Measurements from ENCODE around the gene DNAH10. TPM values are rescaled to one million over a fixed set of nuclear protein-coding genes. Genes with fewer than 3 reads are reported as not detected.
"Not testable (repeated sequence)": the region's sequence is repeated elsewhere in the genome, so short reads cannot be mapped to it uniquely, and the experiment has no call there.

Gene DNAH10
- total RNA-seq, 1 experiment from 2014 or later, result not detected

DNA sequence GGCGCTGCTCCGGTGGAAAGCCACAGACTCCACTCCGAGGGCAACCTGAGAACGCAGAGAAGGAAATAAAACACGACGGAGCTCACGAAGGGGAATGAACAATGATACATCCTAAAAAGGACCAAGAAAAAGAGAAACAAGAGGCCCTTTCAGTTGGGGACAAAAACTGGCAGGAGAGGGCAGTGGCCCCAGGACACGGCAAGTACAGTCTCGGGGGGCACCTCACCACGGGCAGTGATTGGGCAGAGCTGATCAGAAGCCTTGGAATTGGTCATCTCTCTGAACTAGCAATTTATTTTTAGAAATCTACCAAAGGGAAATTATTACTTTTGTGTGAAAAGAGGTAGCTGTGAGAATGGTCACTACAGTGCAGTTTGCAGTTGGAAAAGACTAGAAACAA is 182.6 kb downstream of the DNAH10 start:
- POLR2A ChIA-PET (ENCODE audit: unreplicated experiment), result no interaction called here
- H3K79me2 ChIP-seq (ENCODE audit: low read depth), result no peaks in the 10 kb centered on the region
- H4K20me1 ChIP-seq (ENCODE audit: insufficient read depth), result no peaks in the 10 kb centered on the region
- H3K9me2 ChIP-seq (ENCODE audit: insufficient read depth), result no peaks in the 10 kb centered on the region
- H2AFZ ChIP-seq, result no peak overlapping the region
- no peaks in the 10 kb centered on the region for H3K27me3 ChIP-seq (ENCODE audit: insufficient read depth, low read depth)
- DNase-seq, result no peak
- no peaks in the 10 kb centered on the region for H3K36me3 ChIP-seq (ENCODE audit: low read depth)
- BruUV-seq (replicated peaks), result no TSS peak
- no peak for TF ChIP-seq EZH2 (IDR thresholded peaks at IDR 0.05; ENCODE audit: low read depth)
- TF ChIP-seq, protein P1, sequence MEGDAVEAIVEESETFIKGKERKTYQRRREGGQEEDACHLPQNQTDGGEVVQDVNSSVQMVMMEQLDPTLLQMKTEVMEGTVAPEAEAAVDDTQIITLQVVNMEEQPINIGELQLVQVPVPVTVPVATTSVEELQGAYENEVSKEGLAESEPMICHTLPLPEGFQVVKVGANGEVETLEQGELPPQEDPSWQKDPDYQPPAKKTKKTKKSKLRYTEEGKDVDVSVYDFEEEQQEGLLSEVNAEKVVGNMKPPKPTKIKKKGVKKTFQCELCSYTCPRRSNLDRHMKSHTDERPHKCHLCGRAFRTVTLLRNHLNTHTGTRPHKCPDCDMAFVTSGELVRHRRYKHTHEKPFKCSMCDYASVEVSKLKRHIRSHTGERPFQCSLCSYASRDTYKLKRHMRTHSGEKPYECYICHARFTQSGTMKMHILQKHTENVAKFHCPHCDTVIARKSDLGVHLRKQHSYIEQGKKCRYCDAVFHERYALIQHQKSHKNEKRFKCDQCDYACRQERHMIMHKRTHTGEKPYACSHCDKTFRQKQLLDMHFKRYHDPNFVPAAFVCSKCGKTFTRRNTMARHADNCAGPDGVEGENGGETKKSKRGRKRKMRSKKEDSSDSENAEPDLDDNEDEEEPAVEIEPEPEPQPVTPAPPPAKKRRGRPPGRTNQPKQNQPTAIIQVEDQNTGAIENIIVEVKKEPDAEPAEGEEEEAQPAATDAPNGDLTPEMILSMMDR (conservative IDR thresholded peaks at IDR 0.05), result no peak
- CTCF ChIA-PET, result no interaction called here
- no peaks in the 10 kb centered on the region for H3F3A ChIP-seq (ENCODE audit: insufficient read depth, low read depth)
- H3K4me1 ChIP-seq (replicated peaks; ENCODE audit: insufficient read depth), result no peaks in the 10 kb centered on the region
- H3K9me3 ChIP-seq (ENCODE audit: insufficient read depth, low read depth), result no peaks in the 10 kb centered on the region; the same call in 1 of the 2 replicates
- no peak overlapping the region for H3K4me3 ChIP-seq
- intact Hi-C loops (cut with micrococcal nuclease; ENCODE audit: unreplicated experiment), result no loop called here
- no peak overlapping the region for H3K4me2 ChIP-seq
- no peak overlapping the region for H3K27ac ChIP-seq

DNA sequence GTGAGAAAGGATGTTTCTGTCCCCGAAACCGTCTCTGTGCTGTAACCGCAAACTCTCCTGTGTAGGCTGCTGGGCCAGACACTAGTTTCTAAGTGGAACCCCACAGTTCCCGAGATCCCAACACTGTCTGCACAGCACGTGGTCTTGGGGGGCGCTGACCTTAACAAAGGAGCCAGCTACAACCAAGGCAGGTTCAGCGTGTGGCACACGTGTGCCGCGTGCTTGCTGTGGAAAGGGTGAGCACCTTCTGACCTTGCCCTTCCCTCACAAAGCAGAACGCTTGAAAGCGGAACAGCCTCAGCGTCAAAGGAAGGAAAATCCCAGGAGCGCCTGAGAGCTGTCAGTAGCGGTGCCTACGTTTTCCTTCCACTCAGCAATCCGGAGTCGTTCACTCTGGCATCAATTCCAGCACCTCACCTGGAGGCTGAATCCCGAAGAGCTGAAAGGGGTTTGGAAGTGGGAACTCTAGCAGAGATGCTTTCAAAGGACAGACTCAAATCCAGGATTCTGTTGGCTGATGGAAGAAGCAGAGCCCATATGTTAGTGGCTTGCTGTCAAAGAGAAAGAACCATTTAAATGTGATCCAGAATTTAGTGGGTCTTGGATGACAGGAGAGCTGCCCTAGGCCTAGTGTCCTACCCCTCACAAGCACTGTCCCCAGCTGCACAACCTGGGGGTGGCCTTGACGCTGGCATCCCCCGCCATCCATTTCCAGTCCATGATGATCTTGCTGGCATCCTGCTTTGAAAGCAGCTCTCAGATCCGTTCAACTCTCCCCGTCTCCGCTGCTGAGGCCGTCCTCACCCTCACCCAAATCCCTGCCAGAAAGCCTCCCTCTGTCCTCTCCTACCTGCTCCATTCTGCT is 183.4 kb downstream of the DNAH10 start:
- H3K27me3 ChIP-seq (ENCODE audit: insufficient read depth, low read depth), result no peaks in the 10 kb centered on the region
- no peak for TF ChIP-seq EZH2 (IDR thresholded peaks at IDR 0.05; ENCODE audit: low read depth)
- TF ChIP-seq, protein P1 (conservative IDR thresholded peaks at IDR 0.05), result no peak

DNA sequence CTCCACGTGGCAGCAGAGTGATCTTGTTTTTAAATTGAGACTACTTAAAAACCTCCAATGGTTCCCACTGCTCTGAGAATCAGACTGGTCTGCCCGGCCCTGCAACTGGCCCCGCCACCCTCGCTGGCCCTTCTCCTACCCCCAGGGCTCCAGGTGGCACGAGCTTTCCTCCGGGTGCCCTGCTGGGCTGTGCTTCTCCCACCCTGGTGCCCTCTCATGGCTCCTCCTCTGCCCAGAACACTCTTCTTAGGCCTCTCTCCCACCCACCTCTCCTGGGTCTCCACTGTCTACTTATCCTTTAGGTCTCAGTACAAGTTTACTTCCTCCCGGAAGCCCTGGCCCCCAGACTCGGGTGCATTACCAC is 184.0 kb downstream of the DNAH10 start:
- H3K4me1 ChIP-seq (replicated peaks; ENCODE audit: insufficient read depth), result no peaks in the 10 kb centered on the region
- H3K27ac ChIP-seq, result no peak overlapping the region
- POLR2A ChIA-PET (ENCODE audit: unreplicated experiment), result no interaction called here
- H4K20me1 ChIP-seq (ENCODE audit: insufficient read depth), result no peaks in the 10 kb centered on the region
- no peak overlapping the region for H2AFZ ChIP-seq
- no peaks in the 10 kb centered on the region for H3K36me3 ChIP-seq (ENCODE audit: low read depth)
- no peaks in the 10 kb centered on the region for H3F3A ChIP-seq (ENCODE audit: insufficient read depth, low read depth)
- no peak for TF ChIP-seq EZH2 (IDR thresholded peaks at IDR 0.05; ENCODE audit: low read depth)
- TF ChIP-seq, protein P1 (conservative IDR thresholded peaks at IDR 0.05), result no peak
- no peak overlapping the region for H3K4me2 ChIP-seq
- H3K4me3 ChIP-seq, result no peak overlapping the region
- intact Hi-C loops (cut with micrococcal nuclease; ENCODE audit: unreplicated experiment), result no loop called here
- H3K27me3 ChIP-seq (ENCODE audit: insufficient read depth, low read depth), result no peaks in the 10 kb centered on the region
- no peaks in the 10 kb centered on the region; the same call in 1 of the 2 replicates for H3K9me3 ChIP-seq (ENCODE audit: insufficient read depth, low read depth)
- DNase-seq, result no peak
- no TSS peak for BruUV-seq (replicated peaks)
- CTCF ChIA-PET, result interaction anchor here (0.5 kb wide), 1 partner anchor 18 kb away, joined by 5 read pairs; no protein-coding TSS in a partner anchor
- H3K9me2 ChIP-seq (ENCODE audit: insufficient read depth), result no peaks in the 10 kb centered on the region
- H3K79me2 ChIP-seq (ENCODE audit: low read depth), result no peaks in the 10 kb centered on the region

More for the DNA sequence above, 183.4 kb downstream of the DNAH10 start:
- no peak overlapping the region for H2AFZ ChIP-seq
- H3K9me3 ChIP-seq (ENCODE audit: insufficient read depth, low read depth), result no peaks in the 10 kb centered on the region; the same call in 1 of the 2 replicates
- intact Hi-C loops (cut with micrococcal nuclease; ENCODE audit: unreplicated experiment), result no loop called here
- BruUV-seq (replicated peaks), result no TSS peak
- H4K20me1 ChIP-seq (ENCODE audit: insufficient read depth), result no peaks in the 10 kb centered on the region
- no peaks in the 10 kb centered on the region for H3F3A ChIP-seq (ENCODE audit: insufficient read depth, low read depth)
- ChIA-PET POLR2A (ENCODE audit: unreplicated experiment) (no interaction called here), CTCF (interaction anchor here (0.5 kb wide), 1 partner anchor 18 kb away, joined by 5 read pairs; no protein-coding TSS in a partner anchor)
- H3K9me2 ChIP-seq (ENCODE audit: insufficient read depth), result no peaks in the 10 kb centered on the region
- no peaks in the 10 kb centered on the region for H3K36me3 ChIP-seq (ENCODE audit: low read depth)
- no peak overlapping the region for H3K4me3 ChIP-seq
- no peak for DNase-seq
- H3K79me2 ChIP-seq (ENCODE audit: low read depth), result no peaks in the 10 kb centered on the region
- H3K4me1 ChIP-seq (replicated peaks; ENCODE audit: insufficient read depth), result no peaks in the 10 kb centered on the region
- no peak overlapping the region for H3K4me2 ChIP-seq
- H3K27ac ChIP-seq, result no peak overlapping the region

DNA sequence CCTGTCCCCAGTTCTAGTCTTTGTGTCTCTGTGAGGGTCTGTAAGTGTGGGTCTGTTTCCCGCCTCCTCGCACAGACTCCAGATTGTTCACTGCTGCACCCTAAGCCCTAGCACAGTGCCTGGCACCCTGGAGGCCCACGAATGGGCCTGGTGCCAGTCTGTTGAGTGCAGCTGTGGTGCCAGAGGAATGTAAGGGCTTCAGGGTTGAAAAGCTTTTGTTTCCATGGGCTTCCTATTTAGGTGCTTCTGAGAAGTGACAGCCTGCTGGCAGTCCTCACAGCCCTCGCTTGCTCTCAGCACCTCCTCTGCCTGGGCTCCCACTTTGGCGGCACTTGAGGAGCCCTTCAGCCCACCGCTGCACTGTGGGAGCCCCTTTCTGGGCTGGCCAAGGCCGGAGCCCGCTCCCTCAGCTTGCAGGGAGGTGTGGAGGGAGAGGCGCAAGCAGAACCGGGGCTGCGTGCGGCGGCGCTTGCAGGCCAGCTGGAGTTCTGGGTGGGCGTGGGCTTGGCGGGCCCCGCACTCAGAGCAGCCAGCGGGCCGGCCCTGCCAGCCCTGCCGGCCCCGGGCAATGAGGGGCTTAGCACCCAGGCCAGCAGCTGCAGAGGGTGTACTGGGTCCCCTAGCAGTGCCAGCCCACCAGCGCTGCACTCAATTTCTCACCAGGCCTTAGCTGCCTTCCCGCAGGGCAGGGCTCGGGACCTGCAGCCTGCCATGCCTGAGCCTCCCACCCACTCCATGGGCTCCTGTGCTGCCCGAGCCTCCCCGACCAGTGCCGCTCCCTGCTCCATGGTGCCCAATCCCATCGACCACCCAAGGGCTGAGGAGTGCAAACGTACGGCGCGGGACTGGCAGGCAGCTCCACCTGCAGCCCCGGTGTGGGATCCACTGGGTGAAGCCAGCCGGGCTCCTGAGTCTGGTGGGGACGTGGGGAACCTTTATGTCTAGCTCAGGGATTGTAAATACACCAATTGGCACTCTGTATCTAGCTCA is 184.7 kb downstream of the DNAH10 start:
- intact Hi-C loops (cut with micrococcal nuclease; ENCODE audit: unreplicated experiment); H3K36me3 ChIP-seq (ENCODE audit: low read depth); BruUV-seq (replicated peaks); H3K9me3 ChIP-seq (ENCODE audit: insufficient read depth, low read depth); H3K4me1 ChIP-seq (replicated peaks; ENCODE audit: insufficient read depth); H4K20me1 ChIP-seq (ENCODE audit: insufficient read depth); H3K4me3 ChIP-seq; H3F3A ChIP-seq (ENCODE audit: insufficient read depth, low read depth); H3K27me3 ChIP-seq (ENCODE audit: insufficient read depth, low read depth); H3K79me2 ChIP-seq (ENCODE audit: low read depth); H3K4me2 ChIP-seq; CTCF ChIA-PET; H2AFZ ChIP-seq; H3K9me2 ChIP-seq (ENCODE audit: insufficient read depth); H3K27ac ChIP-seq; DNase-seq; POLR2A ChIA-PET (ENCODE audit: unreplicated experiment): not testable (repeated sequence)

- CTCF ChIA-PET; H3K79me2 ChIP-seq (ENCODE audit: low read depth); BruUV-seq (replicated peaks): not testable (repeated sequence)
Observed at GRCh38 chr12:123947531-123947930, 185.4 kb downstream of the DNAH10 start.

More at GRCh38 chr12:123947531-123947930, 185.4 kb downstream of the DNAH10 start:
- H3K36me3 ChIP-seq (ENCODE audit: low read depth); DNase-seq; POLR2A ChIA-PET (ENCODE audit: unreplicated experiment); H3K27ac ChIP-seq; H4K20me1 ChIP-seq (ENCODE audit: insufficient read depth); intact Hi-C loops (cut with micrococcal nuclease; ENCODE audit: unreplicated experiment); H2AFZ ChIP-seq; H3K4me2 ChIP-seq; H3K9me2 ChIP-seq (ENCODE audit: insufficient read depth); H3K27me3 ChIP-seq (ENCODE audit: insufficient read depth, low read depth); H3K4me1 ChIP-seq (replicated peaks; ENCODE audit: insufficient read depth); H3F3A ChIP-seq (ENCODE audit: insufficient read depth, low read depth); H3K9me3 ChIP-seq (ENCODE audit: insufficient read depth, low read depth); H3K4me3 ChIP-seq: not testable (repeated sequence)
